Liver (tissue), 9 donors: ENCODE results near the gene ECE1. TPM values are rescaled to one million over a fixed set of nuclear protein-coding genes. Genes with fewer than 3 reads are reported as not detected.
A peak's percentile ranks its signal among the peaks of the same experiment; 100 is the strongest.

Source experiments
- DNase-seq: peaks from one replicate; pipeline ENCODE4 v3.0.0-alpha.2; 2017; ENCODE audit warnings: low spot score
- H3K27ac ChIP-seq, 2 donors: one replicate each; pipeline ENCODE4 v1.7.0; 2013; ENCODE audit warnings: inconsistent platforms in 2 of 2, low read length in 2 of 2, control low read depth in 1 of 2, low read depth in 1 of 2, mild to moderate bottlenecking in 1 of 2
- H3K27me3 ChIP-seq, 4 donors: one replicate each; pipeline versions ENCODE4 v1.6.1 to v1.7.0; 2013; ENCODE audit warnings: low read length in 3 of 4, inconsistent platforms in 1 of 4, mild to moderate bottlenecking in 1 of 4, moderate library complexity in 1 of 4; ENCODE audit not compliant: control insufficient read depth in 4 of 4, insufficient read depth in 4 of 4
- H3K36me3 ChIP-seq, 4 donors: one replicate each; pipeline versions ENCODE4 v1.6.1 to v1.7.0; 2013; ENCODE audit warnings: low read length in 3 of 4, mild to moderate bottlenecking in 3 of 4, low read depth in 1 of 4, moderate library complexity in 1 of 4; ENCODE audit not compliant: control insufficient read depth in 4 of 4, insufficient read depth in 3 of 4
- H3K4me1 ChIP-seq, 4 donors: one replicate each; pipeline versions ENCODE4 v1.6.1 to v1.7.0; 2013; ENCODE audit warnings: low read length in 3 of 4, mild to moderate bottlenecking in 3 of 4, moderate library complexity in 1 of 4; ENCODE audit not compliant: control insufficient read depth in 4 of 4, insufficient read depth in 4 of 4
- H3K4me3 ChIP-seq, 3 donors: one replicate each; pipeline versions ENCODE4 v1.6.1 to v1.7.0; 2013; ENCODE audit warnings: low read length in 3 of 3, control low read depth in 1 of 3, low read depth in 1 of 3, mild to moderate bottlenecking in 1 of 3
- H3K9ac ChIP-seq, 2 donors: one replicate each; pipeline ENCODE4 v1.7.0; 2013; ENCODE audit warnings: low read length in 2 of 2, mild to moderate bottlenecking in 2 of 2, moderate library complexity in 2 of 2, control low read depth in 1 of 2, low read depth in 1 of 2
- H3K9me3 ChIP-seq, 4 donors: one replicate each; pipeline versions ENCODE4 v1.6.1 to v1.7.0; 2013; ENCODE audit warnings: low read length in 3 of 4; ENCODE audit not compliant: control insufficient read depth in 4 of 4
- EGR1 ChIP-seq, 2 donors: IDR thresholded peaks; 2 replicates each; pipeline ENCODE4 v1.6.1; 2016 to 2018; ENCODE audit warnings: antibody characterized with exemption in 2 of 2, low read depth in 2 of 2
- FOXA1 ChIP-seq: IDR thresholded peaks from 2 replicates; pipeline ENCODE4 v1.6.1; 2016; ENCODE audit warnings: antibody characterized with exemption
- FOXA2 ChIP-seq: IDR thresholded peaks from 2 replicates; pipeline ENCODE4 v1.6.1; 2016; ENCODE audit warnings: antibody characterized with exemption
- GABPA ChIP-seq, 2 donors: IDR thresholded peaks in 1 of 2; conservative IDR thresholded peaks in 1 of 2; 2 replicates each; pipeline ENCODE4 v1.6.1; 2016; ENCODE audit warnings: antibody characterized with exemption in 2 of 2, mild to moderate bottlenecking in 1 of 2, moderate library complexity in 1 of 2
- HNF4A ChIP-seq, 2 donors: conservative IDR thresholded peaks; 2 replicates each; pipeline ENCODE4 v1.6.1; 2016; ENCODE audit warnings: antibody characterized with exemption in 2 of 2, mild to moderate bottlenecking in 2 of 2
- HNF4G ChIP-seq: IDR thresholded peaks from 2 replicates; pipeline ENCODE4 v1.6.1; 2016; ENCODE audit warnings: antibody characterized with exemption
- JUND ChIP-seq, 2 donors: IDR thresholded peaks; 2 replicates each; pipeline ENCODE4 v1.6.1; 2016; ENCODE audit warnings: antibody characterized with exemption in 2 of 2
- NR2F2 ChIP-seq: IDR thresholded peaks from 2 replicates; pipeline ENCODE4 v1.6.1; 2016; ENCODE audit warnings: antibody characterized with exemption
- RAD21 ChIP-seq, 2 donors: IDR thresholded peaks; 2 replicates each; pipeline ENCODE4 v1.6.1; 2016; ENCODE audit warnings: antibody characterized with exemption in 2 of 2, mild to moderate bottlenecking in 2 of 2
- RXRA ChIP-seq, 2 donors: IDR thresholded peaks; 2 replicates each; pipeline ENCODE4 v1.6.1; 2017 to 2018; ENCODE audit warnings: antibody characterized with exemption in 2 of 2, mild to moderate bottlenecking in 1 of 2
- SP1 ChIP-seq: IDR thresholded peaks from 2 replicates; pipeline ENCODE4 v1.6.1; 2018; ENCODE audit warnings: antibody characterized with exemption, mild to moderate bottlenecking
- TAF1 ChIP-seq: conservative IDR thresholded peaks from 2 replicates; pipeline ENCODE4 v1.6.1; 2016; ENCODE audit warnings: antibody characterized with exemption, mild to moderate bottlenecking
- YY1 ChIP-seq: IDR thresholded peaks from 2 replicates; pipeline ENCODE4 v1.6.1; 2016; ENCODE audit warnings: antibody characterized with exemption, mild to moderate bottlenecking
- WGBS: extraction: QIAGEN DNeasy Blood & Tissue Kit; methylation state at CpG from one replicate; pipeline ENCODE4 v1.1.7; 2013; 5-methylcytosine and 5-hydroxymethylcytosine counted together
- polyA plus RNA-seq, 2 donors: library from polyadenylated mRNA; stranded (reverse) in 1 of 2; unstranded in 1 of 2; fragments of 200-250 nt in 1 of 2; fragments of >200 nt in 1 of 2; fragmentation: Nextera tagmentation in 1 of 2; extraction: Ambion mirVana in 1 of 2; gene quantifications; one replicate each; pipeline versions ENCODE4 v1.2.1 to v1.2.3, GENCODE V29; 2013 to 2015
- total RNA-seq, 2 donors: library from RNA; depleted of rRNA; stranded (reverse); fragments of >200 nt; gene quantifications; one replicate each; pipeline ENCODE4 v1.2.3, GENCODE V29; 2014
- TF ChIP-seq, protein P1 (sequence below): IDR thresholded peaks from 2 replicates; pipeline ENCODE4 v1.6.1; 2016; ENCODE audit warnings: antibody characterized with exemption
- TF ChIP-seq, protein P2 (sequence below): IDR thresholded peaks from 2 replicates; pipeline ENCODE4 v1.6.1; 2016; ENCODE audit warnings: antibody characterized with exemption
- TF ChIP-seq, protein P3 (sequence below): fragments of 150-350 bp; IDR thresholded peaks from 2 replicates; pipeline ENCODE4 v1.5.1; 2017; ENCODE audit warnings: improper control_type of control experiment, low read depth, low read length; ENCODE audit not compliant: missing input control
- TF ChIP-seq, protein P4 (sequence below): IDR thresholded peaks from 2 replicates; pipeline ENCODE4 v1.6.1; 2016; ENCODE audit warnings: antibody characterized with exemption
- TF ChIP-seq, protein P5 (sequence below): IDR thresholded peaks from 2 replicates; pipeline ENCODE4 v1.6.1; 2016; ENCODE audit warnings: antibody characterized with exemption, mild to moderate bottlenecking
- donor health status: healthy.
- donor health status: healthy.
- donor health status: healthy.
- donor health status: healthy.
- donor health status: healthy.

ECE1 gene
- total and polyA plus RNA-seq, 4 donors = 29.3 to 46.4 (median 39.6) TPM

DNA sequence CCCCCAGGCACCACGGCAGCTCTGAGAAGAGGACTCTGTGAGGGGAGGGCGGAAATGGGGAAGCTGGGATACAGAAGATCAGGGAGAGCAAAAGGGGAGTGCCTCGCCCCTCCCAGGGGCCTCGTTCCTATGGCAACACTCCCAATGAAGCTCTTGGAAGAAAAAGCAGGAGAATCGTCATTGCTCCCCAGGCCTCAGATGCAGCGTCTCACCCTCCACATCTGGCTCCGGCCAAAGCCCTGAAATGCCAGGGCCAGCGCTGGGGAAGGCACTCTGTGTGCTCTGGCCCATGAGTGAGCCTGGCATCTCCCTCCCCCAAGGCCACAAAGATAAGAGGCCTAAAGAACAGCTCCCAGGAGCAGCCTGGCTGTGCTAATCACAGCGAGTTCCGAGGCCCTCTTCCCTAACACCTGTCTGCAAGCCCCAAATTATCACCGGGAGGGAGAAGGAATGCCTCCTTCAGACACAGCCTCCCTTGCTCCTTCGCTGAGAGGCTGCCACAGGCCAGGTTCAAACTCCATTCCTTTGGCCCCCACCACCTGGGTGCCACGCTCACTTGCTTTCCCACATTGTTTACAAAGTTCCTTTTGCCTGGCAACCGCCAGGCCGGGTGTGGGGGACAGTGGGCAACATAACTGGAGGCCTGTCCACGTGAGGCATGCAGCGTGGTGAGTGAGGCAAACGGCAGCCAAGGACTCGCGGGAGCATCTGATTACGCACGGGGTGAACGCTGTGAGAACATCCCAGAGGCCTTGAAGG lies 27.8 kb downstream of the ECE1 start:
- H3K4me3 ChIP-seq = no peak overlapping the region
- no peak for DNase-seq

More for the DNA sequence above, 27.8 kb downstream of the ECE1 start:
- Histone ChIP-seq H3K4me1 (peaks cover 3 to 27% (median 17%) of the 10 kb centered on the region in 4 donors), H3K9me3 (no peaks in the 10 kb centered on the region), H3K36me3 (peaks cover 0 to 6% (median 5%) of the 10 kb centered on the region in 4 donors), H3K27ac (peak overlapping the region; percentile 63 to 72), H3K27me3 (no peaks in the 10 kb centered on the region), H3K9ac (no peak overlapping the region)
- WGBS = 31% methylated on average over 23 of the region's 23 CpGs
- TF ChIP-seq SP1 (peak; percentile 47), FOXA2 (peak; percentile 15), EGR1 (IDR thresholded peaks at IDR 0.05; ENCODE audit: low read depth in 2 of 2) (no peak), JUND (IDR thresholded peaks at IDR 0.05) (peak in 1 of 2 donors; percentile 18), FOXA1 (peak; percentile 51), NR2F2 (peak; percentile 34), YY1 (no peak), RXRA (IDR thresholded peaks at IDR 0.05) (peak; percentile 6 to 74), HNF4A (conservative IDR thresholded peaks at IDR 0.05) (peak; percentile 33 to 77), RAD21 (IDR thresholded peaks at IDR 0.05) (no peak), TAF1 (no peak), GABPA (IDR thresholded peaks at IDR 0.05 in 1 of 2, conservative IDR thresholded peaks at IDR 0.05 in 1 of 2) (no peak), HNF4G (no peak)
- TF ChIP-seq, protein P1, sequence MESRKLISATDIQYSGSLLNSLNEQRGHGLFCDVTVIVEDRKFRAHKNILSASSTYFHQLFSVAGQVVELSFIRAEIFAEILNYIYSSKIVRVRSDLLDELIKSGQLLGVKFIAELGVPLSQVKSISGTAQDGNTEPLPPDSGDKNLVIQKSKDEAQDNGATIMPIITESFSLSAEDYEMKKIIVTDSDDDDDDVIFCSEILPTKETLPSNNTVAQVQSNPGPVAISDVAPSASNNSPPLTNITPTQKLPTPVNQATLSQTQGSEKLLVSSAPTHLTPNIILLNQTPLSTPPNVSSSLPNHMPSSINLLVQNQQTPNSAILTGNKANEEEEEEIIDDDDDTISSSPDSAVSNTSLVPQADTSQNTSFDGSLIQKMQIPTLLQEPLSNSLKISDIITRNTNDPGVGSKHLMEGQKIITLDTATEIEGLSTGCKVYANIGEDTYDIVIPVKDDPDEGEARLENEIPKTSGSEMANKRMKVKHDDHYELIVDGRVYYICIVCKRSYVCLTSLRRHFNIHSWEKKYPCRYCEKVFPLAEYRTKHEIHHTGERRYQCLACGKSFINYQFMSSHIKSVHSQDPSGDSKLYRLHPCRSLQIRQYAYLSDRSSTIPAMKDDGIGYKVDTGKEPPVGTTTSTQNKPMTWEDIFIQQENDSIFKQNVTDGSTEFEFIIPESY = no peak
- TF ChIP-seq, protein P2, sequence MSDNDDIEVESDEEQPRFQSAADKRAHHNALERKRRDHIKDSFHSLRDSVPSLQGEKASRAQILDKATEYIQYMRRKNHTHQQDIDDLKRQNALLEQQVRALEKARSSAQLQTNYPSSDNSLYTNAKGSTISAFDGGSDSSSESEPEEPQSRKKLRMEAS = no peak
- TF ChIP-seq, protein P3, sequence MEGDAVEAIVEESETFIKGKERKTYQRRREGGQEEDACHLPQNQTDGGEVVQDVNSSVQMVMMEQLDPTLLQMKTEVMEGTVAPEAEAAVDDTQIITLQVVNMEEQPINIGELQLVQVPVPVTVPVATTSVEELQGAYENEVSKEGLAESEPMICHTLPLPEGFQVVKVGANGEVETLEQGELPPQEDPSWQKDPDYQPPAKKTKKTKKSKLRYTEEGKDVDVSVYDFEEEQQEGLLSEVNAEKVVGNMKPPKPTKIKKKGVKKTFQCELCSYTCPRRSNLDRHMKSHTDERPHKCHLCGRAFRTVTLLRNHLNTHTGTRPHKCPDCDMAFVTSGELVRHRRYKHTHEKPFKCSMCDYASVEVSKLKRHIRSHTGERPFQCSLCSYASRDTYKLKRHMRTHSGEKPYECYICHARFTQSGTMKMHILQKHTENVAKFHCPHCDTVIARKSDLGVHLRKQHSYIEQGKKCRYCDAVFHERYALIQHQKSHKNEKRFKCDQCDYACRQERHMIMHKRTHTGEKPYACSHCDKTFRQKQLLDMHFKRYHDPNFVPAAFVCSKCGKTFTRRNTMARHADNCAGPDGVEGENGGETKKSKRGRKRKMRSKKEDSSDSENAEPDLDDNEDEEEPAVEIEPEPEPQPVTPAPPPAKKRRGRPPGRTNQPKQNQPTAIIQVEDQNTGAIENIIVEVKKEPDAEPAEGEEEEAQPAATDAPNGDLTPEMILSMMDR = no peak
- TF ChIP-seq, protein P4, sequence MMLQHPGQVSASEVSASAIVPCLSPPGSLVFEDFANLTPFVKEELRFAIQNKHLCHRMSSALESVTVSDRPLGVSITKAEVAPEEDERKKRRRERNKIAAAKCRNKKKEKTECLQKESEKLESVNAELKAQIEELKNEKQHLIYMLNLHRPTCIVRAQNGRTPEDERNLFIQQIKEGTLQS = no peak
- TF ChIP-seq, protein P5, sequence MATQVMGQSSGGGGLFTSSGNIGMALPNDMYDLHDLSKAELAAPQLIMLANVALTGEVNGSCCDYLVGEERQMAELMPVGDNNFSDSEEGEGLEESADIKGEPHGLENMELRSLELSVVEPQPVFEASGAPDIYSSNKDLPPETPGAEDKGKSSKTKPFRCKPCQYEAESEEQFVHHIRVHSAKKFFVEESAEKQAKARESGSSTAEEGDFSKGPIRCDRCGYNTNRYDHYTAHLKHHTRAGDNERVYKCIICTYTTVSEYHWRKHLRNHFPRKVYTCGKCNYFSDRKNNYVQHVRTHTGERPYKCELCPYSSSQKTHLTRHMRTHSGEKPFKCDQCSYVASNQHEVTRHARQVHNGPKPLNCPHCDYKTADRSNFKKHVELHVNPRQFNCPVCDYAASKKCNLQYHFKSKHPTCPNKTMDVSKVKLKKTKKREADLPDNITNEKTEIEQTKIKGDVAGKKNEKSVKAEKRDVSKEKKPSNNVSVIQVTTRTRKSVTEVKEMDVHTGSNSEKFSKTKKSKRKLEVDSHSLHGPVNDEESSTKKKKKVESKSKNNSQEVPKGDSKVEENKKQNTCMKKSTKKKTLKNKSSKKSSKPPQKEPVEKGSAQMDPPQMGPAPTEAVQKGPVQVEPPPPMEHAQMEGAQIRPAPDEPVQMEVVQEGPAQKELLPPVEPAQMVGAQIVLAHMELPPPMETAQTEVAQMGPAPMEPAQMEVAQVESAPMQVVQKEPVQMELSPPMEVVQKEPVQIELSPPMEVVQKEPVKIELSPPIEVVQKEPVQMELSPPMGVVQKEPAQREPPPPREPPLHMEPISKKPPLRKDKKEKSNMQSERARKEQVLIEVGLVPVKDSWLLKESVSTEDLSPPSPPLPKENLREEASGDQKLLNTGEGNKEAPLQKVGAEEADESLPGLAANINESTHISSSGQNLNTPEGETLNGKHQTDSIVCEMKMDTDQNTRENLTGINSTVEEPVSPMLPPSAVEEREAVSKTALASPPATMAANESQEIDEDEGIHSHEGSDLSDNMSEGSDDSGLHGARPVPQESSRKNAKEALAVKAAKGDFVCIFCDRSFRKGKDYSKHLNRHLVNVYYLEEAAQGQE = no peak
